ENCODE measurements around the gene DYNLT2. TPM values are rescaled to one million over a fixed set of nuclear protein-coding genes. Genes with fewer than 3 reads are reported as not detected.
A peak's percentile ranks its signal among the peaks of the same experiment; 100 is the strongest.

Gene DYNLT2
- total RNA-seq, 1 donor from 2014 or later: 1.1 TPM

- Histone ChIP-seq H3K36me3 (ENCODE audit: control insufficient read depth, insufficient read depth, low read length) (peaks cover 3% of the 10 kb centered on the region), H3K27me3 (ENCODE audit: control insufficient read depth, insufficient read depth, low read length) (no peaks in the 10 kb centered on the region), H3K4me3 (ENCODE audit: low read depth, low read length) (no peak overlapping the region)
- DNase-seq (ENCODE audit: low read depth) (no peak), FAIRE-seq (no peak)
- TF ChIP-seq CTCF (IDR thresholded peaks at IDR 0.05; ENCODE audit: insufficient read depth, low read length, severe bottlenecking): no peak
These were observed 41.4 kb downstream of the DYNLT2 start for GRCh38 chr6:169710009-169710408.

- H3K4me3 ChIP-seq (ENCODE audit: low read depth, low read length): no peak overlapping the region
- DNase-seq (ENCODE audit: low read depth): no peak
- FAIRE-seq: no peak
- no peaks in the 10 kb centered on the region for H3K27me3 ChIP-seq (ENCODE audit: control insufficient read depth, insufficient read depth, low read length)
- TF ChIP-seq CTCF (IDR thresholded peaks at IDR 0.05; ENCODE audit: insufficient read depth, low read length, severe bottlenecking): no peak
- H3K36me3 ChIP-seq (ENCODE audit: control insufficient read depth, insufficient read depth, low read length): peaks cover 2% of the 10 kb centered on the region
These were observed 42.1 kb downstream of the DYNLT2 start for GRCh38 chr6:169709293-169709692.

- no peaks in the 10 kb centered on the region for H3K36me3 ChIP-seq (ENCODE audit: control insufficient read depth, insufficient read depth, low read length)
- H3K4me3 ChIP-seq (ENCODE audit: low read depth, low read length): no peak overlapping the region
- FAIRE-seq (no peak), DNase-seq (ENCODE audit: low read depth) (no peak)
- H3K27me3 ChIP-seq (ENCODE audit: control insufficient read depth, insufficient read depth, low read length): no peaks in the 10 kb centered on the region
- TF ChIP-seq CTCF (IDR thresholded peaks at IDR 0.05; ENCODE audit: insufficient read depth, low read length, severe bottlenecking): no peak
These were observed 43.6 kb downstream of the DYNLT2 start for GRCh38 chr6:169707772-169708171.

- peaks cover 2% of the 10 kb centered on the region for H3K36me3 ChIP-seq (ENCODE audit: control insufficient read depth, insufficient read depth, low read length)
- DNase-seq (ENCODE audit: low read depth): peak; percentile 11
- H3K4me3 ChIP-seq (ENCODE audit: low read depth, low read length): peak overlapping the region; percentile 79
- no peak for FAIRE-seq
- H3K27me3 ChIP-seq (ENCODE audit: control insufficient read depth, insufficient read depth, low read length): no peaks in the 10 kb centered on the region
- TF ChIP-seq CTCF (IDR thresholded peaks at IDR 0.05; ENCODE audit: insufficient read depth, low read length, severe bottlenecking): no peak
These were observed 48.5 kb downstream of the DYNLT2 start for GRCh38 chr6:169702840-169703246.

GRCh38 chr6:169701954-169702839 lies 49.2 kb downstream of the DYNLT2 start, which contains the start of the genes C6orf120 and WDR27:
Gene C6orf120 (plus strand): TSS chr6:169702126. CDS start chr6:169702460, 334 bp downstream.
Gene WDR27 (minus strand): TSS chr6:169702029. CDS start chr6:169689005, 13,024 bp downstream.
- Histone ChIP-seq H3K36me3 (ENCODE audit: control insufficient read depth, insufficient read depth, low read length) (peaks cover 2% of the 10 kb centered on the region), H3K4me3 (ENCODE audit: low read depth, low read length) (peak within 1 kb of the TSS; percentile 79), H3K27me3 (ENCODE audit: control insufficient read depth, insufficient read depth, low read length) (no peaks in the 10 kb centered on the region)
- DNase-seq (ENCODE audit: low read depth) (peak; percentile 85), FAIRE-seq (no peak)
- no peak for TF ChIP-seq CTCF (IDR thresholded peaks at IDR 0.05; ENCODE audit: insufficient read depth, low read length, severe bottlenecking)
